NCI-H524 treated with DMSO at 0.1 percent for 48 hours (cell line): Measurements from ENCODE around the gene SYT1.
"Not testable (repeated sequence)": the region's sequence is repeated elsewhere in the genome, so short reads cannot be mapped to it uniquely, and the experiment has no call there.

Experiments
- DNase-seq: peaks from one replicate; lab custom pipeline; 2025; lab: John Stamatoyannopoulos, UW

The SYT1 gene

GRCh38 chr12:79402606-79403005, 538.0 kb downstream of the SYT1 start:
- DNase-seq = no peak

GRCh38 chr12:79406993-79407392, 542.4 kb downstream of the SYT1 start:
- no peak for DNase-seq

GRCh38 chr12:79407671-79408622, 543.4 kb downstream of the SYT1 start:
- no peak for DNase-seq

GRCh38 chr12:79408689-79409088, 544.1 kb downstream of the SYT1 start:
- DNase-seq = no peak

GRCh38 chr12:79409562-79409961, 545.0 kb downstream of the SYT1 start:
- no peak for DNase-seq

GRCh38 chr12:79411791-79412190, 547.2 kb downstream of the SYT1 start:
- DNase-seq = no peak

- DNase-seq = no peak
Observed at GRCh38 chr12:79413796-79414195, 549.2 kb downstream of the SYT1 start.

- no peak for DNase-seq
Observed at GRCh38 chr12:79414252-79414651, 549.7 kb downstream of the SYT1 start.

GRCh38 chr12:79415321-79415720, 550.7 kb downstream of the SYT1 start:
- DNase-seq = no peak

- DNase-seq = no peak
Observed at GRCh38 chr12:79415746-79416435, 551.3 kb downstream of the SYT1 start.

GRCh38 chr12:79420146-79420618, 555.6 kb downstream of the SYT1 start:
- no peak for DNase-seq

- no peak for DNase-seq
Observed at GRCh38 chr12:79421236-79421740, 556.7 kb downstream of the SYT1 start.

- DNase-seq = no peak
Observed at GRCh38 chr12:79422060-79422812, 557.7 kb downstream of the SYT1 start.

- no peak for DNase-seq
Observed at GRCh38 chr12:79423560-79423959, 559.0 kb downstream of the SYT1 start.

GRCh38 chr12:79424109-79424721, 559.6 kb downstream of the SYT1 start:
- DNase-seq = no peak

GRCh38 chr12:79426121-79426520, 561.5 kb downstream of the SYT1 start:
- no peak for DNase-seq

- DNase-seq = not testable (repeated sequence)
Observed at GRCh38 chr12:79426744-79427143, 562.2 kb downstream of the SYT1 start.

GRCh38 chr12:79433465-79434072, 569.0 kb downstream of the SYT1 start:
- no peak for DNase-seq

- no peak for DNase-seq
Observed at GRCh38 chr12:79434561-79434960, 570.0 kb downstream of the SYT1 start.

GRCh38 chr12:79435742-79436141, 571.2 kb downstream of the SYT1 start:
- no peak for DNase-seq

- DNase-seq = no peak
Observed at GRCh38 chr12:79438480-79439174, 574.1 kb downstream of the SYT1 start.
